ENCODE measurements around the gene ZFPM1. TPM values are rescaled to one million over a fixed set of nuclear protein-coding genes. Genes with fewer than 3 reads are reported as not detected.

The ZFPM1 gene
- total and polyA plus RNA-seq, 4 donors = 0.59 to 8.7 (median 5.7) TPM

DNA sequence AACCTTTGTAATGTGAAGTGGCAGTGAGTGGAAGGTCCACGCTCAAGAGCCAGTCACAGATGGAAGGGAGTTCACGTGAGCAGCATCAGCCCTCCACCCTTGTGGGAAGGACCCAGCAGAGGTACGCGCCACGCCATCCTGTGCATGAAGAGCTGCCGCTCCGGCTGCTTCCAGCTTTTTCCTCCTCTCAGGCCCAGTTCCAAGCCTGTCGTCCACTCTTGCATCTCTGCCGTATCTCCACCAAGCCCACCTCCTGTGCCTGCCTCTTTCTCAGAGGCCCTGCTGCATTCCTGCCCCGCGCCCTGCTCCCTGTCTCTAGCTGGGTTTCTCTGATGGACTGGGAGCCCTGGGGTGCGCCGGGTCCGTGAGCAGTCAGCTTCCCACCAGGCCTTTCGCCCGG is 127.3 kb downstream of the ZFPM1 start:
- no peak overlapping the region for H3K27ac ChIP-seq (ENCODE audit: low read depth, low read length)
- H3K4me3 ChIP-seq (ENCODE audit: low read depth, low read length) = no peak overlapping the region
- H3K9me3 ChIP-seq (ENCODE audit: control insufficient read depth, insufficient read depth, low read length) = no peaks in the 10 kb centered on the region
- no peaks in the 10 kb centered on the region for H3K4me1 ChIP-seq (ENCODE audit: control insufficient read depth, insufficient read depth, low read length)
- 92% methylated on average over 16 of the region's 16 CpGs for WGBS (ENCODE audit: insufficient coverage)
- peaks cover 80% of the 10 kb centered on the region for H3K36me3 ChIP-seq (ENCODE audit: control insufficient read depth, insufficient read depth, low read length)
- no peaks in the 10 kb centered on the region for H3K27me3 ChIP-seq (ENCODE audit: control insufficient read depth, insufficient read depth, low read length)
- DNase-seq (ENCODE audit: low read depth in 4 of 6, low spot score in 6 of 6) = no peak

GRCh38 chr16:88581033-88581432 is 128.0 kb downstream of the ZFPM1 start:
- H3K4me1 ChIP-seq (ENCODE audit: control insufficient read depth, insufficient read depth, low read length) = no peaks in the 10 kb centered on the region
- peaks cover 80% of the 10 kb centered on the region for H3K36me3 ChIP-seq (ENCODE audit: control insufficient read depth, insufficient read depth, low read length)
- 80% methylated on average over 2 of the region's 4 CpGs for WGBS (ENCODE audit: insufficient coverage)
- H3K9me3 ChIP-seq (ENCODE audit: control insufficient read depth, insufficient read depth, low read length) = no peaks in the 10 kb centered on the region
- no peak overlapping the region for H3K27ac ChIP-seq (ENCODE audit: low read depth, low read length)
- DNase-seq (ENCODE audit: low read depth in 4 of 6, low spot score in 6 of 6) = no peak
- no peaks in the 10 kb centered on the region for H3K27me3 ChIP-seq (ENCODE audit: control insufficient read depth, insufficient read depth, low read length)
- H3K4me3 ChIP-seq (ENCODE audit: low read depth, low read length) = no peak overlapping the region

DNA sequence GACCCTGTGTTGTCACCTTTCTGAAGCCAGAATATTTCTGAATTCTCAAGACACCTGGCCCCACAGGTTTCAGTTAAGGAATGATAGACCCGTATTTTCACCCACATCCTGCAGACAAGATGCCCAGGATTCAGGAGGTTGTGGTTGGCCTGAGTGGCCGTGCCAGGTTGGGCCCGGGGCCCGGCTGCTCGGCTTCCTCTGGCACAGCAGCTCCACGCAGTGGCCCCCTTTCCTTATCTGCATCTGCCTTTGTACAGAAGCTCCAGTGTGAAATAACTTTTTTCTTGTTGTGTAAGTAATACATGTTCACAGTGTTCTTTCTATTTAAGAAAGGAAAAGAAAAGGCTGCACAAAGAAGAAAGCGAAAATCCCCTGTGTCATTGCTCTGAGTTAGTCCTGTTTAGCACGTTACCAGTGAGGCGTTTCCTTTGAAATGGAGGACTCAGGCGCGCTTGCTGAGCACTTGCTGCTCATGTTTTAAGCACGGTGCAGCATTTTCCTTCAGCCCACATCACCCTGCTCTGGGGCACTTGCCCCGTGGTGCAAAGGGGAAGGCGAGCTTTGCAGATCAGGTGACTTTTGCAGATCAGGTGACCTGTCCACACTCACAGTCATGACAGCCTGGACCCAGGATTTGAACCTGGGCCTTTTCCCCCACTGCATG is 130.0 kb downstream of the ZFPM1 start:
- WGBS (ENCODE audit: insufficient coverage) = 94% methylated on average over 10 of the region's 14 CpGs
- no peak for DNase-seq (ENCODE audit: low read depth in 4 of 6, low spot score in 6 of 6)
- H3K36me3 ChIP-seq (ENCODE audit: control insufficient read depth, insufficient read depth, low read length) = peaks cover 81% of the 10 kb centered on the region

DNA sequence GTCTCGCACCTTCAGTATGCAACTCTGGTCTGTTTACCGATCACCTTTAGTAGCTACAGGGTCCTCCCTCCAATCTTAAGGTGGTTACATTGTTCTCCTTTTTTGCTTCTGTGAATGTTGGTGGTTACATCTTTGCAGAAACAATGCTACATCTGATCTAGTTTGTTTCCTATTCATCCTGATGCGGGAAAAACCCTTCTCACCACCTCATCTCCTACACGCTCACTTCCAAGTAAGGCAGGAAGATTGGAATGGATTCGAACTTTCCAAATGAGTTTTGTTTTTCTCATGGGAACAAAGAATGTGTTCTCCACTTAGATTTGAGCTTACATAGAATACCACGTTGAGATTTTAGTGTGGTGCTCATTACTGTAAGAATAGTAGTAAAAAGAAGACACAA is 131.6 kb downstream of the ZFPM1 start:
- Histone ChIP-seq H3K4me3 (ENCODE audit: low read depth, low read length) (no peak overlapping the region), H3K4me1 (ENCODE audit: control insufficient read depth, insufficient read depth, low read length) (no peaks in the 10 kb centered on the region), H3K9me3 (ENCODE audit: control insufficient read depth, insufficient read depth, low read length) (no peaks in the 10 kb centered on the region), H3K27me3 (ENCODE audit: control insufficient read depth, insufficient read depth, low read length) (no peaks in the 10 kb centered on the region), H3K27ac (ENCODE audit: low read depth, low read length) (no peak overlapping the region), H3K36me3 (ENCODE audit: control insufficient read depth, insufficient read depth, low read length) (peaks cover 78% of the 10 kb centered on the region)
- no peak for DNase-seq (ENCODE audit: low read depth in 4 of 6, low spot score in 6 of 6)
- no CpG with 5 or more reads among the region's 6 CpGs for WGBS (ENCODE audit: insufficient coverage)

More for the DNA sequence above, 130.0 kb downstream of the ZFPM1 start:
- no peak overlapping the region for H3K27ac ChIP-seq (ENCODE audit: low read depth, low read length)
- H3K4me3 ChIP-seq (ENCODE audit: low read depth, low read length) = no peak overlapping the region
- H3K9me3 ChIP-seq (ENCODE audit: control insufficient read depth, insufficient read depth, low read length) = no peaks in the 10 kb centered on the region
- H3K27me3 ChIP-seq (ENCODE audit: control insufficient read depth, insufficient read depth, low read length) = no peaks in the 10 kb centered on the region
- no peaks in the 10 kb centered on the region for H3K4me1 ChIP-seq (ENCODE audit: control insufficient read depth, insufficient read depth, low read length)

DNA sequence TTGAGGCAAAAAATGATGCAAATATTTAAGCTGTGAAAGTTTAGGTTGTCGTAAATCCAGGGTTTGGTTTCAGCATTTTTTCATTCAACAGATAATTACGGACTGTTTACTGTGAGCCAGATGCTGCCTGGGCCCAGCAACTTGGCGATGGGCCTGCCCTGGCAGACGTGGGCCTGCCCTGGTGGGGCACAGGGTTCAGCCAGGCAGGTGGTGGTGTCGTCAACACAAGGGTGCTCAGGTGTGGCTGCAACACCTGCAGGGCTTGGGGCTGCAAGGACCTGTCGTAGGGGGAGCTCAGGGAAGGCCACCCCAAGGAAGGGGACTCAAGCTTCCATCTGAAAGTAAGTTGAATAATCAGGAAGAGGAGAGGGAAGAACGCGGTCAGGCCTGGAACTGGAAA is 132.2 kb downstream of the ZFPM1 start:
- 81% methylated on average over 8 of the region's 8 CpGs for WGBS (ENCODE audit: insufficient coverage)
- H3K27me3 ChIP-seq (ENCODE audit: control insufficient read depth, insufficient read depth, low read length) = no peaks in the 10 kb centered on the region
- no peak overlapping the region for H3K27ac ChIP-seq (ENCODE audit: low read depth, low read length)
- no peak for DNase-seq (ENCODE audit: low read depth in 4 of 6, low spot score in 6 of 6)
- H3K4me1 ChIP-seq (ENCODE audit: control insufficient read depth, insufficient read depth, low read length) = no peaks in the 10 kb centered on the region
- H3K4me3 ChIP-seq (ENCODE audit: low read depth, low read length) = no peak overlapping the region
- peaks cover 78% of the 10 kb centered on the region for H3K36me3 ChIP-seq (ENCODE audit: control insufficient read depth, insufficient read depth, low read length)
- H3K9me3 ChIP-seq (ENCODE audit: control insufficient read depth, insufficient read depth, low read length) = no peaks in the 10 kb centered on the region

DNA sequence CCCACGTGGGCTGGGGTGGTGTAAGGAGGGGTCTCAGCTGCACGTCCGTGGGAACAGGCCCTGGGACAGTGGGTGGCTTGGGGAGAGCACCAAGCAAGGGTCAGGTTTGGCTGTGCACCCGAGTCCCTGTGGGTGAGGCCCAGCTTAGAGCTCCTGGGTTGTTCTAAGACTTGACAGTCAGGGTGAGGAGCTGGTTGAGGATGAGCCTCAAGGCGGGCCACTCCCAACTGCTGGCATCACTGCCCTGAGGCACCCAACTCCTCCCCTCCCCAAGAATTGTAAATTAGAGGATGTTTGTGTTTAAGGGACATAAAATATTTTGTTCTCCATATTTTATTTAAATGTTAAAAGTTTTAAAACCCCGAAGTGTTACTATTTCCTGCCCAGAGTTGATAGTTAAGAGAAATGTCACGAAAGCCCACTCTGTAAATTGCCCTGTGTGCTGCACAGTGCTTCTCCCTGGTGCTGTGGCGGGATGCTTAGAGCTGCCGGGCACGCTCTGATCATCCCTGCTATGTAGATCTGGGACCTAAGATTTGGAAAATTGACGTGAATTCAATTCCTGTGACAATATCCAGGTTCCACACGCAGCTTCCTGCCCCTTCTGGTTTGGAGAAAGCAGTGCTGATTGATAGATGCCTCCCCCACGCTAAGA is 133.0 kb downstream of the ZFPM1 start:
- Histone ChIP-seq H3K36me3 (ENCODE audit: control insufficient read depth, insufficient read depth, low read length) (peaks cover 78% of the 10 kb centered on the region), H3K9me3 (ENCODE audit: control insufficient read depth, insufficient read depth, low read length) (no peaks in the 10 kb centered on the region), H3K4me3 (ENCODE audit: low read depth, low read length) (no peak overlapping the region), H3K27ac (ENCODE audit: low read depth, low read length) (no peak overlapping the region), H3K27me3 (ENCODE audit: control insufficient read depth, insufficient read depth, low read length) (no peaks in the 10 kb centered on the region), H3K4me1 (ENCODE audit: control insufficient read depth, insufficient read depth, low read length) (no peaks in the 10 kb centered on the region)
- WGBS (ENCODE audit: insufficient coverage) = 88% methylated on average over 10 of the region's 13 CpGs
- no peak for DNase-seq (ENCODE audit: low read depth in 4 of 6, low spot score in 6 of 6)

Small RNA genes within 50 kb of the gene (small RNA-seq; reads per million reads assigned to genes)
- not detected for gene MIR5189 (ENCODE audit: low replicate concordance)

Other genes with a start within 250 kb of the ZFPM1 start
- gene ZNF469, start 70.3 kb upstream of the ZFPM1 start, total RNA-seq = 1 to 10 TPM; 3.2 to 3.9 TPM
- gene ZNF469, start 70.3 kb upstream of the ZFPM1 start, polyA plus RNA-seq (ENCODE audit: insufficient read length in 2 of 2) = 10 to 100 TPM in 1 of 2 donors, 1 to 10 TPM in 1; 7.8 to 11.1 TPM
- 10 to 100 TPM in 1 of 2 donors, 1 to 10 TPM in 1; 9.1 to 13.7 TPM for gene ZC3H18, start 117.1 kb downstream of the ZFPM1 start, total RNA-seq
- 10 to 100 TPM; 43.4 to 46.4 TPM for gene ZC3H18, start 117.1 kb downstream of the ZFPM1 start, polyA plus RNA-seq (ENCODE audit: insufficient read length in 2 of 2)
- not detected for gene IL17C, start 185.3 kb downstream of the ZFPM1 start, total RNA-seq
- not detected for gene IL17C, start 185.3 kb downstream of the ZFPM1 start, polyA plus RNA-seq (ENCODE audit: insufficient read length in 2 of 2)
- 100 to 1,000 TPM in 1 of 2 donors, 10 to 100 TPM in 1; 58.5 to 147 TPM for gene CYBA, start 197.8 kb downstream of the ZFPM1 start, total RNA-seq
- gene CYBA, start 197.8 kb downstream of the ZFPM1 start, polyA plus RNA-seq (ENCODE audit: insufficient read length in 2 of 2) = 10 to 100 TPM; 64.6 to 69.6 TPM
- 10 to 100 TPM; 39.5 to 64.3 TPM for gene MVD, start 209.8 kb downstream of the ZFPM1 start, total RNA-seq
- gene MVD, start 209.8 kb downstream of the ZFPM1 start, polyA plus RNA-seq (ENCODE audit: insufficient read length in 2 of 2) = 100 to 1,000 TPM; 140 to 157 TPM
- gene SNAI3, start 233.2 kb downstream of the ZFPM1 start, total RNA-seq = under 1 TPM; 0.30 to 0.33 TPM
- 1 to 10 TPM; 2.2 TPM for gene SNAI3, start 233.2 kb downstream of the ZFPM1 start, polyA plus RNA-seq (ENCODE audit: insufficient read length in 2 of 2)

Measured in spinal cord (tissue), 10 donors.